ENCODE data around the gene MRPL36.

DNA sequence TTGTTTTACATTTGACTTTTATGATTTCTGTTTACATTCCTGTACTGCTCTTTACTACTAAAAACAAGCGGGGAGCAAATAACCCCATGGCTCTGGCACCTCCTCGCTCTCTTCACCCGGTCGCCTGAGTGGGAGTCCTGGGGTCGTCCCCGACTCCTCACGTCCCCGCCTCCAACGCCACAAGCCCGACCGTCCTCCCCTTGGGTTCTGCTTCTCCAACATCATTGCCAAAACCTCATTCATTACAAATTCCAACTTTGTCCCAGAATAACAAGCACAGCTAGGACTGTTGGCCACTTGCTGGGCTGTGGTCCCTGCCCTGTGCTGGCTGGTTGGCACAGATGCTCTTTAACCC, 35.1 kb downstream of the MRPL36 start:
- TF ChIP-seq CTCF (conservative IDR thresholded peaks at IDR 0.05) = no peak
- no peak for TF ChIP-seq ZFX (IDR thresholded peaks at IDR 0.05)

All from C4-2B (cell line).